Prostate gland (tissue), 1 donor: ENCODE measurements around the gene CSKMT.

ENCODE experiments used
- POLR2A ChIP-seq: fragments of 450-650 bp; IDR thresholded peaks from one replicate; pipeline ENCODE4 v1.6.1; 2016; ENCODE audit warnings: antibody characterized with exemption, mild to moderate bottlenecking
- POLR2AphosphoS5 ChIP-seq: sonication (generic); formaldehyde crosslinking; IDR thresholded peaks from one replicate; pipeline ENCODE4 v1.6.1; 2017; ENCODE audit warnings: antibody characterized with exemption

DNA sequence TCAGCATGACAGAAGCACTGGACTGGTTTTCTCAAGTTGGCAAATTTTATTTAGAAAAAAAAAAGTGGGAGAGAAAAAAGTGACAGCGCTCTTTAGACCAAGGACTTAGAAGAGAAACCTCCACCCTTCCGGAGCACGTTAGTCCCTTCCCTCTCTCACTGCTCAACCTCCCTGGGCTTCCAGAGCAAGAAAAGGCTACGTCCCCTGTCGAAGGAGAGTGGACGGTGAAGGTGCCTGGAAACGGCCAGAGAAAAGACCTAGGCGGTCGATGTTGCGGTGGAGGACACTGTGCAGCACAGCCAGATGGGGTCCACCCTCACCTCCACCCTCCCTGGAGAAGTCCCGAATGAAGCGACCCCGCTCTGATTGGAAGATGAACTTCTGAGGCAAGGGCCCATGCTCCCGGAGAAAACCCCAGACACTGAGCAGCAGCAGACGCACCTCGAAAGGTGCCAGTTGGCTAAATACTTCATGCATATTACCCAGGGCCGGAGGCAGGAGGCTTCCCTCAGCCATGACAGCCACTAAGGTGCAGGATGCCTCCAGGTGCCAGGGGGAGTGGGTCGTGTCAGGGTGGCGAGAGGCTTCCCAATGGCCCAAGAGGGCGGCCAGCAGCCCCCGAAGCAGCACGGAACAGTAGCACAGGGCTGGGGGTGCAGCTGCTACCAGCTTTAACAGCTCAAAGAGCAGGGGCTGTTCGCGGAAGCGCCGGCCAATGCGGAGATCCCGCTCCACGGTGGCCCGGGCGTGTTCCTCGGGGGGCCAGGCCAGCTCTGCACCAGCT lies 18.1 kb upstream of the CSKMT start:
- TF ChIP-seq POLR2AphosphoS5 (no peak), POLR2A (no peak)
